ENCODE data around the gene NADK.

DNA sequence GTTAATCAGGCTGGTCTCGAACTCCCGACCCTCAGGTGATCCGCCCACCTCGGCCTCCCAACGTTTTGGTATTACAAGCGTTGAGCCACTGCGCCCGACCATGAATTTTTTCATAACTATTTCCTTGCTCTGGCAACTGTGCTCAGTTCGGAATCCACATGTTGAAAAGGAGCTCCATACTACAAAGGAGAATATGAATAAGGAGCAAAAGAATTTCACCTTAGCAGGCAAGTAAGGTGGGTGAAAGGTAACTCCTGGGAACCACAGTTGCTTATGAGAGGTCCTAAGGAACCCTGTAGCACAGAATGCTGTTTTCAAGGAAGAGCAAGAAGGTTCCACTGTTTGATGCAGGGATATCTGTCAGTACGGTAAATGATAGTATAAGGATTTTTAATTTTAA lies 29.9 kb upstream of the NADK start:
- TF ChIP-seq EZH2phosphoT487 (IDR thresholded peaks at IDR 0.05; ENCODE audit: insufficient read depth, low read depth) (no peak), EZH2 (IDR thresholded peaks at IDR 0.05; ENCODE audit: insufficient read depth, poor library complexity, severe bottlenecking) (no peak)
